SK-N-SH (cell line): ENCODE results near the gene ME1. TPM values are rescaled to one million over a fixed set of nuclear protein-coding genes. Genes with fewer than 3 reads are reported as not detected.

ENCODE experiments used
- CTCF ChIA-PET: fragments of 300-600, 350-600 bp; formaldehyde crosslinking; extraction: SDS; loops from one replicate; lab custom pipeline; 2021; lab: Yijun Ruan, JAX
- POLR2A ChIA-PET: fragments of 350-600 bp; sonication (Branson Sonifier 250); formaldehyde crosslinking; extraction: SDS; loops from one replicate; lab custom pipeline; 2020; ENCODE audit warnings: antibody characterized with exemption, inconsistent platforms; lab: Yijun Ruan, JAX
- DNase-seq: peaks from one replicate; pipeline ENCODE4 v3.0.0; 2012
- H2AFZ ChIP-seq: fragments of 200-600 bp; sonication (generic); 2 replicates; pipeline ENCODE4 v1.8.1; 2016; ENCODE audit warnings: antibody characterized with exemption, mild to moderate bottlenecking, low read depth
- H3F3A ChIP-seq: fragments of 200-600 bp; sonication (generic); replicated peaks from 2 replicates; pipeline ENCODE3; 2016; ENCODE audit warnings: antibody characterized with exemption, mild to moderate bottlenecking; ENCODE audit not compliant: insufficient read depth
- H3K27ac ChIP-seq, 2 experiments: fragments of 200-500 bp in 1 of 2; fragments of 200-600 bp in 1 of 2; sonication (Bioruptor generic) in 1 of 2; sonication (generic), shearing (Covaris generic) in 1 of 2; 2 replicates each; pipeline versions ENCODE4 v1.5.1 to v1.6.1; 2014 to 2016; ENCODE audit warnings: low read depth in 2 of 2, inconsistent platforms in 1 of 2, low read length in 1 of 2, mild to moderate bottlenecking in 1 of 2, mixed read lengths in 1 of 2
- H3K27me3 ChIP-seq: fragments of 200-600 bp; sonication (generic), shearing (Covaris generic); 2 replicates; pipeline ENCODE4 v1.6.1; 2016; ENCODE audit warnings: mixed run types; ENCODE audit not compliant: insufficient read depth
- H3K36me3 ChIP-seq, 2 experiments: fragments of 200-500 bp in 1 of 2; fragments of 200-600 bp in 1 of 2; sonication (Bioruptor generic) in 1 of 2; sonication (generic) in 1 of 2; replicated peaks in 1 of 2; 2 replicates each; pipeline versions ENCODE3 to v1.5.1; 2014 to 2016; ENCODE audit warnings: low read length in 1 of 2, mild to moderate bottlenecking in 1 of 2; ENCODE audit not compliant: insufficient read depth in 2 of 2, control insufficient read depth in 1 of 2
- H3K4me1 ChIP-seq, 2 experiments: fragments of 200-500 bp in 1 of 2; fragments of 200-600 bp in 1 of 2; sonication (Bioruptor generic) in 1 of 2; sonication (generic), shearing (Covaris generic) in 1 of 2; 2 replicates each; pipeline versions ENCODE4 v1.5.1 to v1.6.1; 2014 to 2016; ENCODE audit warnings: low read depth in 1 of 2, low read length in 1 of 2, mixed run types in 1 of 2; ENCODE audit not compliant: insufficient read depth in 2 of 2, control insufficient read depth in 1 of 2
- H3K4me2 ChIP-seq: fragments of 200-600 bp; sonication (generic), shearing (Covaris generic); 2 replicates; pipeline ENCODE4 v1.6.1; 2017; ENCODE audit warnings: mixed run types
- H3K4me3 ChIP-seq, 2 experiments: fragments of 200-500 bp in 1 of 2; fragments of 200-600 bp in 1 of 2; sonication (Bioruptor generic) in 1 of 2; sonication (generic), shearing (Covaris generic) in 1 of 2; 2 replicates each; pipeline versions ENCODE4 v1.5.1 to v1.8.1; 2014 to 2016; ENCODE audit warnings: low read depth in 2 of 2, inconsistent platforms in 1 of 2, low read length in 1 of 2, mild to moderate bottlenecking in 1 of 2, mixed read lengths in 1 of 2, moderate library complexity in 1 of 2
- H3K79me2 ChIP-seq: fragments of 200-600 bp; sonication (generic); 2 replicates; pipeline ENCODE4 v1.8.1; 2017; ENCODE audit warnings: mild to moderate bottlenecking; ENCODE audit not compliant: insufficient read depth
- H3K9ac ChIP-seq: fragments of 200-600 bp; sonication (generic); 2 replicates; pipeline ENCODE4 v1.6.1; 2017; ENCODE audit warnings: mixed run types
- H3K9me2 ChIP-seq: fragments of 200-600 bp; sonication (generic); 2 replicates; pipeline ENCODE4 v1.6.1; 2017; ENCODE audit warnings: mixed run types
- H3K9me3 ChIP-seq: fragments of 200-600 bp; sonication (generic); 2 replicates; pipeline ENCODE4 v1.6.1; 2017; ENCODE audit warnings: mixed run types, mild to moderate bottlenecking, moderate library complexity
- H4K20me1 ChIP-seq: fragments of 200-600 bp; sonication (generic); 2 replicates; pipeline ENCODE4 v1.6.1; 2017; ENCODE audit warnings: mild to moderate bottlenecking, mixed run types; ENCODE audit not compliant: insufficient read depth
- CHD2 ChIP-seq: fragments of 150-350 bp; IDR thresholded peaks from 2 replicates; pipeline ENCODE4 v1.6.1; 2018; ENCODE audit warnings: low read length; ENCODE audit not compliant: partially characterized antibody
- ELF1 ChIP-seq: IDR thresholded peaks from 2 replicates; pipeline ENCODE4 v1.4.0; 2012
- EP300 ChIP-seq, 2 experiments: IDR thresholded peaks; 2 replicates each; pipeline versions ENCODE4 v1.4.0 to v1.6.1; 2012; ENCODE audit warnings: borderline replicate concordance in 1 of 2, low read depth in 1 of 2, low read length in 1 of 2
- EZH2phosphoT487 ChIP-seq: fragments of 200-600 bp; sonication (generic); IDR thresholded peaks from 2 replicates; pipeline ENCODE4 v1.6.1; 2017; ENCODE audit warnings: low read depth, mixed run types, mild to moderate bottlenecking, antibody characterized with exemption, moderate library complexity, borderline replicate concordance
- FOSL2 ChIP-seq: IDR thresholded peaks from 2 replicates; pipeline ENCODE4 v1.4.0; 2012; ENCODE audit warnings: low read depth, mild to moderate bottlenecking, moderate library complexity, borderline replicate concordance
- FOXJ3 ChIP-seq: sonication (generic); formaldehyde crosslinking; IDR thresholded peaks from 2 replicates; pipeline ENCODE4 v1.5.1; 2020; ENCODE audit warnings: mild to moderate bottlenecking, missing genetic modification reagents
- GABPA ChIP-seq: IDR thresholded peaks from 2 replicates; pipeline ENCODE4 v1.4.0; 2012; ENCODE audit warnings: low read depth, mild to moderate bottlenecking
- GATA2 ChIP-seq: sonication (generic); formaldehyde crosslinking; IDR thresholded peaks from 2 replicates; pipeline ENCODE4 v1.5.0; 2020; ENCODE audit warnings: mild to moderate bottlenecking, missing genetic modification reagents
- JUND ChIP-seq: IDR thresholded peaks from 2 replicates; pipeline ENCODE4 v1.4.0; 2012
- MEF2A ChIP-seq: IDR thresholded peaks from 2 replicates; pipeline ENCODE4 v1.4.0; 2012; ENCODE audit warnings: low read depth, borderline replicate concordance
- MXI1 ChIP-seq: IDR thresholded peaks from 2 replicates; pipeline ENCODE4 v1.6.1; 2012; ENCODE audit warnings: mild to moderate bottlenecking, low read depth, low read length, improper control_type of control experiment
- PBX3 ChIP-seq: IDR thresholded peaks from 2 replicates; pipeline ENCODE4; 2012
- POLR2AphosphoS5 ChIP-seq: IDR thresholded peaks from 2 replicates; pipeline ENCODE4 v1.6.1; 2012; ENCODE audit warnings: low read depth, low read length
- RCOR1 ChIP-seq: fragments of 150-350 bp; IDR thresholded peaks from 2 replicates; pipeline ENCODE4 v1.6.1; 2017; ENCODE audit warnings: antibody characterized with exemption, low read length
- REST ChIP-seq: IDR thresholded peaks from 2 replicates; pipeline ENCODE4 v1.6.1; 2012; ENCODE audit warnings: mild to moderate bottlenecking, low read depth, low read length, moderate library complexity
- RFX5 ChIP-seq: IDR thresholded peaks from 2 replicates; pipeline ENCODE4 v1.6.1; 2012; ENCODE audit warnings: mild to moderate bottlenecking, improper control_type of control experiment, low read length
- RXRA ChIP-seq: IDR thresholded peaks from 2 replicates; pipeline ENCODE4 v1.4.0; 2012; ENCODE audit warnings: low read depth, mild to moderate bottlenecking, borderline replicate concordance
- SIN3A ChIP-seq: IDR thresholded peaks from 2 replicates; pipeline ENCODE4 v1.6.1; 2012; ENCODE audit warnings: low read depth, mild to moderate bottlenecking, low read length, moderate library complexity, borderline replicate concordance
- SMC3 ChIP-seq: IDR thresholded peaks from 2 replicates; pipeline ENCODE4 v1.6.1; 2012; ENCODE audit warnings: low read depth, low read length, improper control_type of control experiment
- TEAD4 ChIP-seq: IDR thresholded peaks from 2 replicates; pipeline ENCODE4 v1.4.0; 2012; ENCODE audit warnings: mild to moderate bottlenecking, borderline replicate concordance; ENCODE audit not compliant: insufficient read depth
- USF1 ChIP-seq: IDR thresholded peaks from 2 replicates; pipeline ENCODE4 v1.4.0; 2012; ENCODE audit warnings: low read depth, borderline replicate concordance
- YY1 ChIP-seq: IDR thresholded peaks from 2 replicates; pipeline ENCODE4 v1.4.0; 2012; ENCODE audit warnings: low read depth, mild to moderate bottlenecking
- WGBS: methylation state at CpG from one replicate; pipeline ENCODE4 v1.1.6; 2017; ENCODE audit warnings: low lambda C conversion rate; 5-methylcytosine and 5-hydroxymethylcytosine counted together
- polyA plus RNA-seq, 3 experiments: library from polyadenylated mRNA; depleted of rRNA; stranded (reverse); fragments of >200 nt; gene quantifications; 2 replicates each; pipeline ENCODE4 v1.2.3, GENCODE V29; 2012
- TF ChIP-seq, protein P1 (sequence below): IDR thresholded peaks from 2 replicates; pipeline ENCODE4 v1.4.0; 2012; ENCODE audit warnings: low read depth
- TF ChIP-seq, protein P2 (sequence below): fragments of 200-600 bp; sonication (generic); IDR thresholded peaks from 2 replicates; pipeline ENCODE4 v1.6.1; 2017; ENCODE audit warnings: antibody characterized with exemption, mild to moderate bottlenecking, moderate library complexity
- TF ChIP-seq, protein P3 (sequence below): IDR thresholded peaks from 2 replicates; pipeline ENCODE4 v1.4.0; 2012; ENCODE audit warnings: low read depth, borderline replicate concordance

The ME1 gene
- polyA plus RNA-seq, 1 of the 3 experiments (the other 2 are of a cell fraction), result 4.9 TPM

- no peak overlapping the region for H3K27ac ChIP-seq
- WGBS, result 95% methylated on average over 1 of the region's 1 CpG
- peak overlapping the region; percentile 24 for H2AFZ ChIP-seq
- CTCF ChIA-PET, result interaction anchor here (1.0 to 1.6 kb wide), 3 partner anchors 18 to 262 kb away, joined by 3 to 6 read pairs (median 3); no protein-coding TSS in a partner anchor
- no peak overlapping the region for H3K9ac ChIP-seq
- 0 out of 4 replicates have a peak, but pooled peaks cover 0 to under 1% of the 10 kb centered on the region in 2 experiments for H3K4me1 ChIP-seq
- H3K4me2 ChIP-seq, result no peak overlapping the region
- no peak overlapping the region for H3K4me3 ChIP-seq
- H3K9me3 ChIP-seq, result no peaks in the 10 kb centered on the region
- peaks cover 5% of the 10 kb centered on the region for H3F3A ChIP-seq
- H3K36me3 ChIP-seq, result no peaks in the 10 kb centered on the region
- no peaks in the 10 kb centered on the region for H3K9me2 ChIP-seq
- no peak for DNase-seq
- no peaks in the 10 kb centered on the region for H4K20me1 ChIP-seq
- POLR2A ChIA-PET, result no interaction called here
- H3K27me3 ChIP-seq, result no peaks in the 10 kb centered on the region
- no peaks in the 10 kb centered on the region for H3K79me2 ChIP-seq
- TF ChIP-seq JUND (peak; percentile 72), PBX3 (0 out of 2 replicates have a peak, but pooled peaks have one; percentile 31), SIN3A (no peak), SMC3 (no peak), CHD2 (no peak), GABPA (no peak), RXRA (no peak), ELF1 (no peak), RCOR1 (no peak), GATA2 (no peak), YY1 (peak; percentile 62; the same call in 1 of the 2 replicates), MEF2A (no peak), USF1 (no peak), MXI1 (no peak), EP300 (IDR thresholded peaks at IDR 0.05; ENCODE audit: borderline replicate concordance in 1 of 2, low read depth in 1 of 2, low read length in 1 of 2) (peak in 1 of 2 experiments; percentile 16; a peak in 1 of 4 replicates), EZH2phosphoT487 (no peak), POLR2AphosphoS5 (no peak), TEAD4 (no peak), FOXJ3 (CRISPR knock-in tag) (no peak), RFX5 (no peak), FOSL2 (peak; percentile 36; the same call in 1 of the 2 replicates), REST (no peak)
- TF ChIP-seq, protein P1, sequence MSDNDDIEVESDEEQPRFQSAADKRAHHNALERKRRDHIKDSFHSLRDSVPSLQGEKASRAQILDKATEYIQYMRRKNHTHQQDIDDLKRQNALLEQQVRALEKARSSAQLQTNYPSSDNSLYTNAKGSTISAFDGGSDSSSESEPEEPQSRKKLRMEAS, result no peak
- TF ChIP-seq, protein P2, sequence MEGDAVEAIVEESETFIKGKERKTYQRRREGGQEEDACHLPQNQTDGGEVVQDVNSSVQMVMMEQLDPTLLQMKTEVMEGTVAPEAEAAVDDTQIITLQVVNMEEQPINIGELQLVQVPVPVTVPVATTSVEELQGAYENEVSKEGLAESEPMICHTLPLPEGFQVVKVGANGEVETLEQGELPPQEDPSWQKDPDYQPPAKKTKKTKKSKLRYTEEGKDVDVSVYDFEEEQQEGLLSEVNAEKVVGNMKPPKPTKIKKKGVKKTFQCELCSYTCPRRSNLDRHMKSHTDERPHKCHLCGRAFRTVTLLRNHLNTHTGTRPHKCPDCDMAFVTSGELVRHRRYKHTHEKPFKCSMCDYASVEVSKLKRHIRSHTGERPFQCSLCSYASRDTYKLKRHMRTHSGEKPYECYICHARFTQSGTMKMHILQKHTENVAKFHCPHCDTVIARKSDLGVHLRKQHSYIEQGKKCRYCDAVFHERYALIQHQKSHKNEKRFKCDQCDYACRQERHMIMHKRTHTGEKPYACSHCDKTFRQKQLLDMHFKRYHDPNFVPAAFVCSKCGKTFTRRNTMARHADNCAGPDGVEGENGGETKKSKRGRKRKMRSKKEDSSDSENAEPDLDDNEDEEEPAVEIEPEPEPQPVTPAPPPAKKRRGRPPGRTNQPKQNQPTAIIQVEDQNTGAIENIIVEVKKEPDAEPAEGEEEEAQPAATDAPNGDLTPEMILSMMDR, result no peak
- TF ChIP-seq, protein P3, sequence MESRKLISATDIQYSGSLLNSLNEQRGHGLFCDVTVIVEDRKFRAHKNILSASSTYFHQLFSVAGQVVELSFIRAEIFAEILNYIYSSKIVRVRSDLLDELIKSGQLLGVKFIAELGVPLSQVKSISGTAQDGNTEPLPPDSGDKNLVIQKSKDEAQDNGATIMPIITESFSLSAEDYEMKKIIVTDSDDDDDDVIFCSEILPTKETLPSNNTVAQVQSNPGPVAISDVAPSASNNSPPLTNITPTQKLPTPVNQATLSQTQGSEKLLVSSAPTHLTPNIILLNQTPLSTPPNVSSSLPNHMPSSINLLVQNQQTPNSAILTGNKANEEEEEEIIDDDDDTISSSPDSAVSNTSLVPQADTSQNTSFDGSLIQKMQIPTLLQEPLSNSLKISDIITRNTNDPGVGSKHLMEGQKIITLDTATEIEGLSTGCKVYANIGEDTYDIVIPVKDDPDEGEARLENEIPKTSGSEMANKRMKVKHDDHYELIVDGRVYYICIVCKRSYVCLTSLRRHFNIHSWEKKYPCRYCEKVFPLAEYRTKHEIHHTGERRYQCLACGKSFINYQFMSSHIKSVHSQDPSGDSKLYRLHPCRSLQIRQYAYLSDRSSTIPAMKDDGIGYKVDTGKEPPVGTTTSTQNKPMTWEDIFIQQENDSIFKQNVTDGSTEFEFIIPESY, result no peak
Measured at GRCh38 chr6:83252719-83253118, 178.1 kb downstream of the ME1 start.
